OCI-LY7 (cell line): ENCODE data around the gene ZNF213. TPM values are rescaled to one million over a fixed set of nuclear protein-coding genes. Genes with fewer than 3 reads are reported as not detected.
A peak's percentile ranks its signal among the peaks of the same experiment; 100 is the strongest.

Experiments used
- BruUV-seq: library from RNA; stranded (reverse); fragments of 400-500 nt; replicated peaks from 2 replicates; lab custom pipeline; 2021; lab: Mats Ljungman, UMichigan
- CTCF ChIA-PET: fragments of 300-600 bp; sonication (Branson Sonifier 250); formaldehyde crosslinking; loops from one replicate; lab custom pipeline; 2022; ENCODE audit warnings: antibody characterized with exemption; ENCODE audit not compliant: unreplicated experiment; lab: Charles Lee
- POLR2A ChIA-PET: fragments of 300-600 bp; sonication (Branson Sonifier 250); formaldehyde crosslinking; loops from one replicate; lab custom pipeline; 2022; ENCODE audit warnings: antibody characterized with exemption; lab: Charles Lee
- DNase-seq: peaks from one replicate; pipeline ENCODE4 v3.0.0-alpha.2; 2015; ENCODE audit warnings: low spot score
- H2AFZ ChIP-seq: fragments of 200-600 bp; sonication (generic), shearing (Covaris generic); 2 replicates; pipeline ENCODE4 v1.6.1; 2014; ENCODE audit warnings: mild to moderate bottlenecking, antibody characterized with exemption, low read length, moderate library complexity
- H3K27ac ChIP-seq: fragments of 200-600 bp; sonication (generic); 2 replicates; pipeline ENCODE4 v1.5.1; 2014; ENCODE audit warnings: mixed run types, low read depth, mild to moderate bottlenecking, moderate library complexity, low read length, inconsistent platforms; ENCODE audit not compliant: poor library complexity, severe bottlenecking
- H3K36me3 ChIP-seq: fragments of 200-600 bp; sonication (generic); 2 replicates; pipeline ENCODE4 v1.6.1; 2014; ENCODE audit warnings: mild to moderate bottlenecking, antibody characterized with exemption, low read length, moderate library complexity, mixed read lengths; ENCODE audit not compliant: insufficient read depth
- H3K4me1 ChIP-seq: fragments of 200-600 bp; sonication (generic); 2 replicates; pipeline ENCODE4 v1.5.1; 2014; ENCODE audit warnings: mild to moderate bottlenecking, low read length; ENCODE audit not compliant: insufficient read depth, poor library complexity, severe bottlenecking
- H3K4me2 ChIP-seq: fragments of 200-600 bp; sonication (generic); 2 replicates; pipeline ENCODE4 v1.6.1; 2014; ENCODE audit warnings: mild to moderate bottlenecking, low read length
- H3K4me3 ChIP-seq: fragments of 200-600 bp; sonication (generic); 2 replicates; pipeline ENCODE4 v1.5.1; 2014; ENCODE audit warnings: mild to moderate bottlenecking, low read depth, low read length; ENCODE audit not compliant: poor library complexity, severe bottlenecking
- H3K79me2 ChIP-seq: fragments of 200-600 bp; sonication (generic); 2 replicates; pipeline ENCODE4 v1.6.1; 2016; ENCODE audit warnings: low read depth, mild to moderate bottlenecking, low read length, moderate library complexity, mixed read lengths; ENCODE audit not compliant: insufficient read depth
- H3K9me2 ChIP-seq: fragments of 200-600 bp; sonication (generic); 2 replicates; pipeline ENCODE4 v1.6.1; 2016; ENCODE audit warnings: mild to moderate bottlenecking, low read length, mixed read lengths; ENCODE audit not compliant: insufficient read depth
- H3K9me3 ChIP-seq: fragments of 200-600 bp; sonication (generic); 2 replicates; pipeline ENCODE4 v1.6.1; 2014; ENCODE audit warnings: mild to moderate bottlenecking, mixed run types, low read length, mixed read lengths
- H4K20me1 ChIP-seq: fragments of 200-600 bp; sonication (generic); 2 replicates; pipeline ENCODE4 v1.6.1; 2014; ENCODE audit warnings: mild to moderate bottlenecking, antibody characterized with exemption, low read length, moderate library complexity, mixed read lengths; ENCODE audit not compliant: insufficient read depth
- CTCF ChIP-seq: fragments of 200-600 bp; sonication (generic); conservative IDR thresholded peaks from 2 replicates; pipeline ENCODE4 v1.5.1; 2014; ENCODE audit warnings: mild to moderate bottlenecking, antibody characterized with exemption, low read length, moderate library complexity, mixed read lengths
- EZH2phosphoT487 ChIP-seq: fragments of 200-600 bp; sonication (generic); IDR thresholded peaks from 2 replicates; pipeline ENCODE4 v1.6.1; 2018; ENCODE audit warnings: low read depth, borderline replicate concordance, mild to moderate bottlenecking, mixed run types, antibody characterized with exemption, low read length, moderate library complexity, mixed read lengths
- intact Hi-C: fragments of 100-400 bp; cut with micrococcal nuclease; formaldehyde crosslinking; loops from one replicate; pipeline ENCODE4 v1.10.0; 2022; ENCODE audit not compliant: unreplicated experiment
- total RNA-seq, 2 experiments: library from RNA; depleted of rRNA in 1 of 2; stranded (reverse); fragments of >200 nt in 1 of 2; shearing (Covaris generic) in 1 of 2; gene quantifications; 2 replicates each; pipeline ENCODE4 v1.2.3, GENCODE V29; 2014 to 2022

The ZNF213 gene
- total RNA-seq, 2 experiments from 2014 or later = 3.4 to 9.1 TPM

- CTCF ChIA-PET = no interaction called here
- no TSS peak for BruUV-seq
- no peak for DNase-seq
- Histone ChIP-seq H4K20me1 (no peaks in the 10 kb centered on the region), H3K36me3 (no peaks in the 10 kb centered on the region), H3K79me2 (no peaks in the 10 kb centered on the region), H3K4me3 (no peak overlapping the region), H3K27ac (no peak overlapping the region), H2AFZ (no peak overlapping the region), H3K4me1 (peaks cover 29% of the 10 kb centered on the region), H3K9me2 (no peaks in the 10 kb centered on the region), H3K9me3 (no peaks in the 10 kb centered on the region), H3K4me2 (no peak overlapping the region)
- no peak for TF ChIP-seq CTCF
- no peak for TF ChIP-seq EZH2phosphoT487
- intact Hi-C loops = loop anchor here (10.0 kb wide), 3 partner anchors 109 to 469 kb away; partner anchors contain the start of gene CLUAP1
- POLR2A ChIA-PET = no interaction called here
These were observed 21.1 kb downstream of the ZNF213 start for GRCh38 chr16:3155972-3156371.

GRCh38 chr16:3157229-3158025 lies 22.6 kb downstream of the ZNF213 start:
- Histone ChIP-seq H3K79me2 (no peaks in the 10 kb centered on the region), H3K4me2 (peak overlapping the region; percentile 94), H2AFZ (no peak overlapping the region), H3K9me3 (no peaks in the 10 kb centered on the region), H3K27ac (no peak overlapping the region), H3K9me2 (no peaks in the 10 kb centered on the region), H3K4me1 (peaks cover 22% of the 10 kb centered on the region), H4K20me1 (no peaks in the 10 kb centered on the region), H3K4me3 (peak overlapping the region; percentile 80), H3K36me3 (no peaks in the 10 kb centered on the region)
- intact Hi-C loops = loop anchor here (10.0 kb wide), 3 partner anchors 107 to 467 kb away; partner anchors contain the start of gene CLUAP1
- POLR2A ChIA-PET = interaction anchor here (1.1 kb wide), 1 partner anchor 23 kb away, joined by 4 read pairs; the partner anchor contains the start of gene ZNF213
- BruUV-seq = no TSS peak
- DNase-seq = peak; percentile 21
- no peak for TF ChIP-seq CTCF
- no peak for TF ChIP-seq EZH2phosphoT487
- CTCF ChIA-PET = interaction anchor here (0.6 kb wide), 1 partner anchor 28 kb away, joined by 3 read pairs; no protein-coding TSS in a partner anchor
